ENCODE results near the gene GALNT4. TPM values are rescaled to one million over a fixed set of nuclear protein-coding genes. Genes with fewer than 3 reads are reported as not detected.

Gene GALNT4
- total RNA-seq, 4 donors from 2014 or later = 11.5 to 37.2 (median 26.1) TPM

DNA sequence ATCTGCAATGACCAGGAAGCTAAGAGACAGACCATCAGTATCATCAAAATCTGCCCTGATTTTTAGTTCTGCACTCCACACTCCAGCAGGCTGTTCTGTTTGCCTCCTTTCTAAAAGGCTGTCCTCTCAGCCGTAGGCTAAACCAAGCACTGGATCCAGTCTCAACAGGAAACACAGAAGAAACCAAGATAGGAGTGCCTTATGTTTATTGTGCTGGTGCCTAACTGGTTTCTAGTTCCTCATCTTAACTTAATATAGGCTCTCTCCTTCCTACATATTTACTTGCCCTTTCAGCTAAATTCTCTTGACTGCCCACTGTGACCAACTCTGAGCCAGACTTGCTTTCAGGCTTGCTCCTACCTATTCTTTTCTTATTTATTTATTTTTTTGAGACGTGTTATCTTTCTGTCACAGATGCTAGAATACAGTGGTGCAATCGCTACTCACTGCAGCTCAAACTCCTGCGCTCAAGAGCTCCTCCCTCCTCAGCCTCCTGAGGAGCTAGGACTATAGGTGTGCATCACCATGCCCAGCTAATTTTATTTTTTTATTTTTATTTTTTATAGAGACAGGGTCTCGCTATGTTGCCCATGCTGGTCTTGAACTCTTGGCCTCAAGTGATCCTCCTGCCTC is 30.8 kb downstream of the GALNT4 start:
- WGBS, 2 donors (ENCODE audit: low coverage in 1 of 2) = 29 to 74% methylated on average over 1 to 5 of the region's 5 CpGs
- peaks cover 0 to 7% (median 0%) of the 10 kb centered on the region in 4 donors for H3K36me3 ChIP-seq
- intact Hi-C loops (cut with DNase I; ENCODE audit: low total_unique reads) = no loop called here
- peak; percentile 25 for DNase-seq
- no peak overlapping the region for H3K4me3 ChIP-seq
- peaks cover 0 to 40% (median 22%) of the 10 kb centered on the region in 4 donors for H3K4me1 ChIP-seq
- no peaks in the 10 kb centered on the region for H3K27me3 ChIP-seq
- in situ Hi-C loops (cut with MboI; ENCODE audit: low pct_ligation_motif_present in 1 of 4, low pct_unique_long_range_greater_than_20kb in 1 of 4, low sequenced_read_pairs in 3 of 4) = no loop called here
- peak overlapping the region; percentile 74 to 83 (median 80) for H3K27ac ChIP-seq
- no peaks in the 10 kb centered on the region for H3K9me3 ChIP-seq
- TF ChIP-seq, protein P1, sequence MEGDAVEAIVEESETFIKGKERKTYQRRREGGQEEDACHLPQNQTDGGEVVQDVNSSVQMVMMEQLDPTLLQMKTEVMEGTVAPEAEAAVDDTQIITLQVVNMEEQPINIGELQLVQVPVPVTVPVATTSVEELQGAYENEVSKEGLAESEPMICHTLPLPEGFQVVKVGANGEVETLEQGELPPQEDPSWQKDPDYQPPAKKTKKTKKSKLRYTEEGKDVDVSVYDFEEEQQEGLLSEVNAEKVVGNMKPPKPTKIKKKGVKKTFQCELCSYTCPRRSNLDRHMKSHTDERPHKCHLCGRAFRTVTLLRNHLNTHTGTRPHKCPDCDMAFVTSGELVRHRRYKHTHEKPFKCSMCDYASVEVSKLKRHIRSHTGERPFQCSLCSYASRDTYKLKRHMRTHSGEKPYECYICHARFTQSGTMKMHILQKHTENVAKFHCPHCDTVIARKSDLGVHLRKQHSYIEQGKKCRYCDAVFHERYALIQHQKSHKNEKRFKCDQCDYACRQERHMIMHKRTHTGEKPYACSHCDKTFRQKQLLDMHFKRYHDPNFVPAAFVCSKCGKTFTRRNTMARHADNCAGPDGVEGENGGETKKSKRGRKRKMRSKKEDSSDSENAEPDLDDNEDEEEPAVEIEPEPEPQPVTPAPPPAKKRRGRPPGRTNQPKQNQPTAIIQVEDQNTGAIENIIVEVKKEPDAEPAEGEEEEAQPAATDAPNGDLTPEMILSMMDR (IDR thresholded peaks at IDR 0.05) = no peak
- peak in 1 of 3 donors; percentile 47 for TF ChIP-seq POLR2AphosphoS5 (IDR thresholded peaks at IDR 0.05)

DNA sequence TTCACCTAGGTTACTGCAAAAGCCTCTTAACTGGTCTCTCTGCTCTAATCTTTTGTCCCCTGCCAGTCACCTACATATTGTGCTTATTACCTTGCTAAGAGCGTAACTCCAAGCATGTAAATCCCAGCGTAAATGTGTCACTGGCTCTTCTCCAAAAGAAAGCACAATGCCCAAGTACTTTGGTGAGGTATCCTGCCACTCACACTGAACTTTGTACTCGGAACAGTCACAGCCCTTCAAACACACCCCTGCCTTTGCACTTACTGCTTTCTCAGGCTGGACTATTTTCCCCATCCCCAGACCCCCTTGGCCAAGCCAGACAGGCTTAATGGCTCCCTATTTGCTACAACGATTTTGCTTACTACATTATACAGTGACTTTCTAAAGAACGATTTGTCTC is 31.7 kb downstream of the GALNT4 start:
- DNase-seq = peak; percentile 67

DNA sequence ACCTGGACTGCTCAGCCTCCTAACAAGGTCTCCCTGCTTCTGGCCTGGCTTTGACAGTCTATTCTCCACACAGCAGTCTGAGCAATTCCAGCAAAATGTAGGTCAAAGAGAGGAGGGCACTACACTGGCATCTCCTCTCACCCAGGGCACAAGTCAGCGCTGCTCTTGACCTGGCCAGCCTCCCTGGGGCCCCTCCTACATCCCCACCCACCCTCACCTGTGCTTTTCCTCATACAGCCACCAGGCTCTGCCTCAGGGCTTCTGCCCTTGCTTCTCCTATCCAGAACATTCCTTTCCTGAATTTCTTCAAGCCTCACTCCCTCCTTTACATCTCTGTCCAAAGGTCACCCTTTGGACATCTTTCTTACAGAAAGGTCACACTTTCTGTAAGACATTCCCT is 33.7 kb downstream of the GALNT4 start:
- in situ Hi-C loops (cut with MboI; ENCODE audit: low pct_ligation_motif_present in 1 of 4, low pct_unique_long_range_greater_than_20kb in 1 of 4, low sequenced_read_pairs in 3 of 4) (no loop called here), intact Hi-C loops (cut with DNase I; ENCODE audit: low total_unique reads) (no loop called here)
- TF ChIP-seq, protein P1 (IDR thresholded peaks at IDR 0.05) = peak in 1 of 5 experiments; percentile 19
- no peak for TF ChIP-seq EP300 (IDR thresholded peaks at IDR 0.05; ENCODE audit: low read depth)
- Histone ChIP-seq H3K4me1 (peaks cover 0 to 28% (median 16%) of the 10 kb centered on the region in 4 donors), H3K36me3 (peaks cover 0 to 7% (median 0%) of the 10 kb centered on the region in 4 donors), H3K27ac (no peak overlapping the region), H3K4me3 (no peak overlapping the region), H3K27me3 (no peaks in the 10 kb centered on the region), H3K9me3 (no peaks in the 10 kb centered on the region)
- peak; percentile 43 for DNase-seq
- 62% methylated on average over 1 of the region's 1 CpG; no CpG with 5 or more reads in 1 of the 2 donors for WGBS, 2 donors (ENCODE audit: low coverage in 1 of 2)

More for the DNA sequence above, 31.7 kb downstream of the GALNT4 start:
- no peaks in the 10 kb centered on the region for H3K9me3 ChIP-seq
- peaks cover 0 to 32% (median 20%) of the 10 kb centered on the region in 4 donors for H3K4me1 ChIP-seq
- in situ Hi-C loops (cut with MboI; ENCODE audit: low pct_ligation_motif_present in 1 of 4, low pct_unique_long_range_greater_than_20kb in 1 of 4, low sequenced_read_pairs in 3 of 4) = no loop called here
- no peaks in the 10 kb centered on the region for H3K27me3 ChIP-seq
- intact Hi-C loops (cut with DNase I; ENCODE audit: low total_unique reads) = no loop called here
- 39 to 85% methylated on average over 3 to 5 of the region's 5 CpGs for WGBS, 2 donors (ENCODE audit: low coverage in 1 of 2)
- TF ChIP-seq POLR2AphosphoS5 (IDR thresholded peaks at IDR 0.05) = peak in 2 of 3 donors; percentile 46 to 72
- TF ChIP-seq, protein P1 (IDR thresholded peaks at IDR 0.05) = no peak
- peak overlapping the region; percentile 74 to 83 (median 80) for H3K27ac ChIP-seq
- H3K4me3 ChIP-seq = no peak overlapping the region
- peaks cover 0 to 7% (median 0%) of the 10 kb centered on the region in 4 donors for H3K36me3 ChIP-seq

GRCh38 chr12:89486264-89486663 is 38.3 kb downstream of the GALNT4 start:
- WGBS, 2 donors (ENCODE audit: low coverage in 1 of 2) = 84 to 86% methylated on average over 1 to 2 of the region's 2 CpGs
- peaks cover 0 to 7% (median 0%) of the 10 kb centered on the region in 4 donors for H3K36me3 ChIP-seq
- no peaks in the 10 kb centered on the region for H3K27me3 ChIP-seq
- TF ChIP-seq POLR2A (IDR thresholded peaks at IDR 0.05) = no peak
- TF ChIP-seq, protein P1 (IDR thresholded peaks at IDR 0.05) = no peak
- no peak for TF ChIP-seq EP300 (IDR thresholded peaks at IDR 0.05; ENCODE audit: low read depth)
- no peak for TF ChIP-seq POLR2AphosphoS5 (IDR thresholded peaks at IDR 0.05)
- no peak overlapping the region for H3K27ac ChIP-seq
- H3K4me1 ChIP-seq = peaks cover 0 to 10% (median 0%) of the 10 kb centered on the region in 4 donors
- no peak for DNase-seq
- H3K9me3 ChIP-seq = no peaks in the 10 kb centered on the region
- H3K4me3 ChIP-seq = no peak overlapping the region
- intact Hi-C loops (cut with DNase I; ENCODE audit: low total_unique reads) (no loop called here), in situ Hi-C loops (cut with MboI; ENCODE audit: low pct_ligation_motif_present in 1 of 4, low pct_unique_long_range_greater_than_20kb in 1 of 4, low sequenced_read_pairs in 3 of 4) (no loop called here)
